GM19239 (cell line): ENCODE results near the gene C13orf42.

Source experiments
- DNase-seq: peaks from one replicate; pipeline ENCODE4 v3.0.0; 2011; ENCODE audit warnings: low spot score; ENCODE audit not compliant: insufficient read length
- FAIRE-seq: peaks from 2 replicates; lab custom pipeline; 2011; peaks lifted over from hg19 to GRCh38; lab: Jason Lieb, UNC

C13orf42 gene

DNA sequence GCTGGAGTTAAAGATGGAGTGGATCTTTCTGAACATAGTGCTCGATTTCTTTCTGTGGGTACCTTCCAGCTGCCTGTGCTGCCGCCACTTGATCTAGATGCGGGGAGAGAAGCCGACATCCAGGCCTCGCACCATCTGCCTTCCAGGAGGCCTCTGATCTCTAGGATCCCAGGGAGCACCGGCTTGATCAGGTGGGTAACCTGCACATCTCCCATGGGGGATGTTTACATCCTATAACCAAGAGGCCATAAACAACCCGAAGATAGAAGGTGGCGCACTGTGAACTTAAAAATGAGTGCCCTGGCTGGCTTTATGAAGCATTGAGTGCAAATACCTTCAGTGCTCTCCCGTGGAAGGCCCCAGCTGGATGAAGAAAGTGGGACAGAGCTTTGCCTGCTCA is at the start of gene C13orf42:
Gene C13orf42, minus strand, starts transcription at position 101 of the 400 bp plus-strand sequence. Its CDS starts 65 bp downstream, at position 36.
- no peak for FAIRE-seq
- DNase-seq = no peak

GRCh38 chr13:51158880-51159518 is 47.9 kb upstream of the C13orf42 start:
- DNase-seq (no peak), FAIRE-seq (no peak)

- DNase-seq (no peak), FAIRE-seq (no peak)
Measured at GRCh38 chr13:51158365-51158764, 47.3 kb upstream of the C13orf42 start.

DNA sequence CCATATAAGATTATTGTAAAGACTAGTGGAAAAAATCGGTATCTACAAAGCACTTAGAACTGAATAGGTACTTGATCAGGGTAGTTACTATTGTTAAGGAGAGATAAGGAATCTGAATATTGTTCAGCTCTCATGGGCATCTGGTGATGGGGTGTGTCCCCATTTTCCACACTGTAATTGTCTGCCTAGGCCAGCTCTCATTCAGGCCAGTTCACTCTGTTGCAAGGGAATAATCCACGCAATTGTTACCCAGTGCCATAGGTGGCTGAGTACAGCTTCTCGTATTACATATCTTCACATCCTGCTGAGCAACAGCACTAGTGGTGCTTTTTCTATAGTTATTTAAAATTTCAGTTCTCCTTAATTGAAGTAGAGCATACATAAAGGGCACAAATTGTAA is 45.6 kb upstream of the C13orf42 start:
- DNase-seq = no peak
- FAIRE-seq = no peak

DNA sequence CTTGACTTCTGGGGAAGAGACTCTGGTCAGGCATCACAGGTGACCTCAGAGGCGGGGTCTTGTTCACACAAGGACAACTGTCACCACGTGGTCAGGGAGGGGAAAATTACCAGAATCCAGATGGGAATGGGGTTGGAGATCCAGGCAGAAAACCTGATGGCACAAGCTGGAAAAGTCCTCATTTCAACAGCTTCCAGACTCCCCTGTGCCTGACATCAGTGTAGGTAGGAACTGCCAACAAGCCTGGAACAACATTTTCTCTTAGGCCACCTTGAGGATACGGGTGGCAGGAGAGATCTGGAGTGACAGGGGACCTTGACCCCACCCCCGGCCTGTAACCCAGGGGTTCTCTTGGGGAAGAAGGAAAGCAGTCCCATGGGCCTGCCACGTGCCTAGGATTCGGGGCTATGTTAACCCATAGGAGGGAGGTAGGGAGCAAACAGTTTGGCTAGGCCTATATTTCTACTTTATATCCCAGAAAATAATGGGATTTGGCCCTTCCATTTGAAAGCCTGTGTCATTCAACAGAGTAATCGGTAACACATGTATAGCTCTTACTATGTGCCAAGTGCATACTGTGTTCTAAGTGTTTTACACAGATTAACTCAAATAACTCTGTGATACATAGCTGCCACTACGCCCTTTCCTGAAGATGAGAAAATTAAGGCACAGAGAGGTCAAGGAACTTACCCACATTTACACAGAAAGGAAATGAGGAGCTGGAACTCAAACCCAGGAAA is 44.9 kb upstream of the C13orf42 start:
- FAIRE-seq = no peak
- DNase-seq = no peak

DNA sequence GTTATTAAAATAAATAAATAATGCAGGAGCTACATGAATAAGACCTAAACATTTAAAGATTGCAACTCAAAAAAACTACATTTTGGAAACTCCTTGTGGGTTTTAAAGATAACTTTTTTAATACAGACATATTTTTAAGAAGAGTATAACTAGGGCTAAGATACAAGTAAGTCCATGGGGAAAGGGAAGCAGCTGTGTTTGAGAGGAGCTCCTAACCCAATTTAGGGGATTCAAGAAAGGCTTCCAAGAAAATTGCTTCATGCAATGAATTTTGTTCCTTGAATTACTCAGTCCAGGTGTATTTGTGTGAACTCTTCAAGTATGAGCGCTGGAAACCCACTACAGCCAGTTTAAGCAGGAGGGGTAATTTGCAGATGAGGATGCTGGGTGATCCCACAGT is 44.1 kb upstream of the C13orf42 start:
- no peak for FAIRE-seq
- DNase-seq = no peak

GRCh38 chr13:51154029-51154555 is 43.0 kb upstream of the C13orf42 start:
- FAIRE-seq (no peak), DNase-seq (no peak)

GRCh38 chr13:51153527-51153926 is 42.5 kb upstream of the C13orf42 start:
- DNase-seq (no peak), FAIRE-seq (no peak)

DNA sequence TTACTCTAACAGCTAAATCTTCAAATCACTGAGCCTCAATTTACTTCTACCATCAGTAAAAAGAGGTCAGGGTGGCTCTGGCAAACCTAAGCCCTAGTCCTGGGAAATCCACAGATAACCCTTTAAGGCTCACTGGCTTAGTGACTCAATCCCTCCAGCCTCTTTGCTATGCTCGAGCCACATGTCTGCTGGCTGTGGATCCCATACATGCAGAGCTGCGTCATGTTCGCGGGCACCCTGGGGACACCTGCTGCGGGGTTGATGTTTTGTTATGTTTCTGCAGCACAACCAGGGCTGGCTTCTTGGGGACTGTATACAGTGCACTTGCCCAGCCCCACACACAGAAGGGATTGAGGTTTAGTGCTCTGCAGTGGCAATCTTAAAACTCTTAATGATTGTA is 41.6 kb upstream of the C13orf42 start:
- no peak for FAIRE-seq
- DNase-seq = no peak

DNA sequence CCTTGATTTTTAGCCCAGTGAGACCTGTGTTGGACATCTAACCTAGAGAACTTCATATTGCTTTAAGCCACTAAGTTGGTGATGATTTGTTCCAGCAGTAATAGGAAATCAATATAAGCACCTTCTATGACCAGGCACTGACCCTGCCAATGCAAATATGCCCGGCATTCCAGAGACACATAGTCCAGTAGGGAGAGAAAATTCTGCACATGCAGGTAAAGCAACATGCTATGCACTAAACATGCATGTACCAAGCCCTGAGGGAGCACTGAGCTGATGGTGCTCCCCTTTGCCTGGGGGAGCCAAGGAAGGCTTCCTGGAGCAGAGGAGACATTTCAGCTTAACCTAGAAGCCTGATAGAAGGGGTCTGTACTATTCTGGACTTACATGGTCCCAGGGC is 40.4 kb upstream of the C13orf42 start:
- DNase-seq = no peak
- no peak for FAIRE-seq

- no peak for FAIRE-seq
- no peak for DNase-seq
Measured at GRCh38 chr13:51148952-51149573, 38.0 kb upstream of the C13orf42 start.

GRCh38 chr13:51148223-51148951 is 37.3 kb upstream of the C13orf42 start:
- FAIRE-seq (no peak), DNase-seq (no peak)

DNA sequence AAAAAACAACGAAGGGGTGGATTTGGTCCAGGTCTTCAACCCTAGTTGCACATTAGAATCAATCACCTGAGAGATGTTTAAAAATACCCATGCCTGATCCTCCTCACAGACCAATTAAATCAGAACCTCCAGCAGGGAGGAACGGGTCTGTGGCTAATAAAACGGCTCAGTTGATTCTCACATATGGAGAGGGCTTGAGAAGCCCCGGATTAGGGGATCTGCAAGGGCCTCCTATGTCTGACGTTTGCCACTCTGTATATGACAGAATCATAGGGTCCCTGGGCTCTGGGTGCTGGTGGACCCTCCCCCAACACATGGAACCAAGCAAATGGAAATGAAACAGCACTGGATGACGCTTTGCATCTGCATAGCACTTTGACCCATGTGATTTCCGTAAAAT is 36.7 kb upstream of the C13orf42 start:
- FAIRE-seq = no peak
- DNase-seq = no peak

DNA sequence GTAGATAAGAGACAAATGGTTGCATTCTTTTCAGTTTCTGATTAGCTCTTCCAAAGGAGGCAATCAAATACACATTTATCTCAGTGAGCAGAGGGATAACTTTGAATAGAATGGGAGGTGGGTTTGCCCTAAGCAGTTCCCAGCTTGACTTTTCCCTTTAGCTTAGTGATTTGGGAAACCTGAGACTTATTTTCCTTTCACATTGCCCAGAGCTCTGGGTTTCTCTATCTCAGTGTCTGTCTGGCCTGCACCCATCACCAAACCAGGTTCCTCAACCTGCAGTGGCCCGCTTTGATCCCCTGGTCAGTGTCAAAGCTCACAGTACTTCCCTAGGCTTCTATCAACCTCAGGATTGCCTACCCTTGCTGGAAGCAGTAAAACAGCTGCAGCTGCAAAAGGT is 35.6 kb upstream of the C13orf42 start:
- DNase-seq (no peak), FAIRE-seq (no peak)

DNA sequence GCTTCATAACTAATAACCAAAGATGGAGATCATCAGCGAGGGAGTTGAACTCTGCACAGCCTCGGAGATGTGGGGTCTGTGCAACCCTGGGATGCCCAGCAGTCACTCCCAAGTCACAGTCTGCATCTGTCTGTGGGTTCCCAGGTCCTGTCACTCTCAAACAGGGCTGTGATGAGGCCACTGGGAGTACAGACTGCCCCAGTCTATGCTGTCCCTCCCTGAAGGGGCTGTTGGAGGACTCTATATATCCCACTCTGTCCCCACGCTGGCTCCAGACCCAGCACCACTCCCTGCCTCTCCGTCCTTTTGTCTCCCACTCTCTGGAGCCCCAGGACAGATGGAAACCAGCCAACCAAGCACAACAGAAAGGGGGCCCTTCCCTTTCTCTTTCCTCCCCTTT is 26.2 kb upstream of the C13orf42 start:
- FAIRE-seq (no peak), DNase-seq (no peak)

GRCh38 chr13:51136276-51136980 is 25.4 kb upstream of the C13orf42 start:
- FAIRE-seq (no peak), DNase-seq (no peak)

GRCh38 chr13:51134763-51135365 is 23.8 kb upstream of the C13orf42 start:
- no peak for FAIRE-seq
- DNase-seq = no peak

DNA sequence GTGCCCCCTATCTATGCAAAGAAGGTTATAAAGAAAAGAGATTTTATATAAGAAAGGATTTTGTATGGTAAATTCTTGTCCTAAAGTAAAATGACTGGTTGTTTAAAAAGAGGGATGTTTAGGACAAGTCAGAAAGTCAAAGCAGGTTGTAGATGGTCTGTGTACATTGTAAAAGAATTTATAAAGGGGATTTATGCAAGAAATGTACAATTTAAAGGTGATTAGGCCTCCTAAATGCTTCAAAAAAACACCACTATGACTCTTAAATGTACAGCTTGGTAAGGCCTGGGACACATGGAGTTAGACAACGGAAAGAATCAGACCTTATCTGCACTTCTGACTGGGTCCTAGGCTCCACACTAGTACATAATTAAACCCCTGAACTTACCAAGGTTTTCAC is 19.3 kb upstream of the C13orf42 start:
- DNase-seq (no peak), FAIRE-seq (no peak)

DNA sequence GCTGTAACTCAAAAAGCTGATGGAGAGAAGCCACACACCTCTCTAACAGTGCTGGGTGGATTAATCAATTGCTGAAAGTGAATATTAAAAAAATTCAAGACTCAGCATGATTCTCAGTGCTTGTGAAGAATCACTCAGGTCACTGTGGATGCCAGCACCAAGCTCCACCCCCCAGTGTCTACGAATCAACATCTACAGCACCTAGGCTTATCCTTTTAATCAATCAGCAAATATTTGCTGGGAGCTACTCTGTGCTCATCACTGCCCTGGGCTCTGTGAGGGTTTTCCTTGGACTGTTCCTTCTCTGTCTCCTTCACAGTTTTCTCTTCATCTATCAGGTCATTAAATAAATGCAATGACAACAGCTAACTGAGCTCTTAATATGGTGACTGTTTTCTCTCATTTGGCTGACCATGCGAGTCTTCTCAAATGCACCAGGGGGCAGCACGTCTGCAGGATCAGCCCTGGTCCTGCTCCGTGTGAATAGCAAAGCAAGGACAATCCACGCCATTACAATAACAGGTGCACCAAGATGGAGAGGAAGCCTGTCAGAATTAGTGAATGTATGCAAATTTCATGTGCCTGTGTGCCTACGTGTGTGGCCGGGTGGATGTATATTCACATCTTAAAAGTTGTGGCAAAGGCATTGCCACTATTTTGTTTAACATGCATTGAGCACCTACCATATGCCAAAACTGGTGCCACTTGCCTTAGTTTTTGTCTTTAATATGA is 14.6 kb upstream of the C13orf42 start:
- DNase-seq = peak; percentile 33
- FAIRE-seq = peak; percentile 93
